SJSA1 (cell line): Measurements from ENCODE around the gene LASP1. TPM values are rescaled to one million over a fixed set of nuclear protein-coding genes. Genes with fewer than 3 reads are reported as not detected.

Experiments
- DNase-seq, 2 experiments: peaks; one replicate each; pipeline ENCODE4 v3.0.0-alpha.2; 2015 to 2020; ENCODE audit warnings: low spot score in 2 of 2, low read depth in 1 of 2
- H3K27ac ChIP-seq: fragments of 250-450 bp; sonication (Bioruptor Pico); 2 replicates; pipeline ENCODE4 v1.5.1; 2020; ENCODE audit warnings: mild to moderate bottlenecking, moderate library complexity
- H3K27me3 ChIP-seq: fragments of 250-450 bp; sonication (Bioruptor Pico); replicated peaks from 2 replicates; pipeline ENCODE4 v1.5.1; 2020; ENCODE audit warnings: mild to moderate bottlenecking, moderate library complexity
- H3K36me3 ChIP-seq: fragments of 250-450 bp; sonication (Bioruptor Pico); 2 replicates; pipeline ENCODE4 v1.5.1; 2020; ENCODE audit warnings: mild to moderate bottlenecking
- H3K4me1 ChIP-seq: fragments of 250-450 bp; sonication (Bioruptor Pico); replicated peaks from 2 replicates; pipeline ENCODE4 v1.6.1; 2021; ENCODE audit warnings: mild to moderate bottlenecking
- H3K4me3 ChIP-seq: fragments of 250-450 bp; sonication (Bioruptor Pico); 2 replicates; pipeline ENCODE4 v1.5.1; 2020; ENCODE audit warnings: mild to moderate bottlenecking
- H3K9me3 ChIP-seq: fragments of 250-450 bp; sonication (Bioruptor Pico); replicated peaks from 2 replicates; pipeline ENCODE4 v1.5.1; 2020; ENCODE audit warnings: mild to moderate bottlenecking
- total RNA-seq: library from RNA; depleted of rRNA; stranded (reverse); fragments of >200 nt; shearing (Covaris generic); gene quantifications from 2 replicates; pipeline ENCODE4 v1.2.3, GENCODE V29; 2014; rRNA removed

LASP1 gene
- total RNA-seq, 1 experiment from 2014 or later, result 174 TPM

- no peak overlapping the region for H3K27ac ChIP-seq
- H3K4me1 ChIP-seq, result no peaks in the 10 kb centered on the region
- H3K27me3 ChIP-seq, result no peaks in the 10 kb centered on the region
- no peak for DNase-seq
- H3K36me3 ChIP-seq, result no peaks in the 10 kb centered on the region
- H3K4me3 ChIP-seq, result no peak overlapping the region
- no peaks in the 10 kb centered on the region for H3K9me3 ChIP-seq
Measured at GRCh38 chr17:38970128-38970527, 100.3 kb downstream of the LASP1 start.

GRCh38 chr17:38970804-38971203 is 100.9 kb downstream of the LASP1 start:
- DNase-seq, result no peak
- no peaks in the 10 kb centered on the region for H3K9me3 ChIP-seq
- no peaks in the 10 kb centered on the region for H3K4me1 ChIP-seq
- H3K4me3 ChIP-seq, result no peak overlapping the region
- no peak overlapping the region for H3K27ac ChIP-seq
- H3K36me3 ChIP-seq, result no peaks in the 10 kb centered on the region
- no peaks in the 10 kb centered on the region for H3K27me3 ChIP-seq

Other genes with a start within 250 kb of the LASP1 start
- 0.09 and 0.29 TPM in 2 replicates for gene EPOP, start 195.1 kb upstream of the LASP1 start, total RNA-seq
- gene MLLT6, start 164.8 kb upstream of the LASP1 start, total RNA-seq, result 8.6 and 11.7 TPM in 2 replicates
- 2.2 and 6.1 TPM in 2 replicates for gene CISD3, start 139.7 kb upstream of the LASP1 start, total RNA-seq
- 3.6 and 4.2 TPM in 2 replicates for gene PCGF2, start 121.7 kb upstream of the LASP1 start, total RNA-seq
- gene PSMB3, start 117.3 kb upstream of the LASP1 start, total RNA-seq, result 297 and 448 TPM in 2 replicates
- gene PIP4K2B, start 70.5 kb upstream of the LASP1 start, total RNA-seq, result 37.0 and 47.9 TPM in 2 replicates
- 6.6 and 11.3 TPM in 2 replicates for gene CWC25, start 44.7 kb upstream of the LASP1 start, total RNA-seq
- gene RPL23, start 16.3 kb upstream of the LASP1 start, total RNA-seq, result 817 and 952 TPM in 2 replicates
- not detected in 2 replicates for gene FBXO47, start 97.3 kb downstream of the LASP1 start, total RNA-seq